ENCODE results near the gene FAM90A1.
"Not testable (repeated sequence)": the region's sequence is repeated elsewhere in the genome, so short reads cannot be mapped to it uniquely, and the experiment has no call there.

Gene FAM90A1, protein sequence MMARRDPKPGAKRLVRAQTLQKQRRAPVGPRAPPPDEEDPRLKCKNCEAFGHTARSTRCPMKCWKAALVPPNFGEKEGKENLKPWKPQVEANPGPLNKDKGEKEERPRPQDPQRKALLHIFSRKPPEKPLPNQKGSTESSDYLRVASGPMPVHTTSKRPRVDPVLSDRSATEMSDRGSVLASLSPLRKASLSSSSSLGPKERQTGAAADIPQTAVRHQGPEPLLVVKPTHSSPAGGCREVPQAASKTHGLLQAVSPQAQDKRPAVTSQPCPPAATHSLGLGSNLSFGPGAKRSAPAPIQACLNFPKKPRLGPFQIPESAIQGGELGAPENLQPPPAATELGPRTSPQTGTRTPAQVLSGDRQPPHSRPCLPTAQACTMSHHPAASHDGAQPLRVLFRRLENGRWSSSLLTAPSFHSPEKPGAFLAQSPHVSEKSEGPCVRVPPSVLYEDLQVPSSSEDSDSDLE

GRCh38 chr12:8226992-8227731, at the start of gene FAM90A1:
Gene FAM90A1, minus strand, starts transcription at chr12:8227618. Its CDS starts 2,786 bp downstream, at chr12:8224832.
- DNase-seq: not testable (repeated sequence)

DNA sequence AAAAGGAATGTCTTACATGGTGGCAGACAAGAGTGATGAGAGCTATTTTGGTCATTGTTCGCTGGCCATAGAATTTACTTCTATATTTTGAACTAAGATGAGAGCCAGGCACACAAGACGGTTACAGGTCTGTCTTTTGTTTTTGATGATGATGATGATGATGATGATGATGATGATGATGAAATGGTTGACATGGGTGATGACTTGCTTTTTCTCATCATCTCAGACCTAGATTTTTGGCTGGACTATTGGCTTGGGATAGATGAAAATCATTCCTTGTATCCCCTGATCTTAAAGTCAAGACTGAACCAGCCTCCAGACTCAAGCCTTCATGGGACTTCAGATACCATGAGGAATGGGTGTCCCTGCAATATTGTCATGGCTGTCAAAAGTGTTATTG, 49.0 kb upstream of the FAM90A1 start:
- DNase-seq: not testable (repeated sequence)

DNA sequence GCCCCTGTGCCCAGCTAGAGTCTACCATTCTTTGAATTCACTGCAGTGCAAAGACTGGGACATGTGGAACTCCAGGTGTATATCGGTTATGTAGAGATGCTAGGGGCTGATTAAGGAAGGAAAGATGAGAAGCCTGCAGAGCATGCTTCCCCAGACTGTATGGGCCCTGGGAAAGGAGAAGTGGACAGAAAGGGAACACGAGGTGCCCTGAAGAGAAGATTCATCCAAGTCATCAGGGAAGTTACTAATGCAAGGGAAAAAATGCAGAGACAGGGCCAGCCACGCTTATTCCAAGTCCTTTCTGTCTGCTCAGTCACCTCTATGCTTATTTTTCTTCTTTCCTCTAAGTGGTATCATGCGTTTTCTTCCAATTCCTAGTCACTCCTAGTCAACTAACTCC, 39.3 kb upstream of the FAM90A1 start:
- not testable (repeated sequence) for DNase-seq

GRCh38 chr12:8264236-8264635, 36.8 kb upstream of the FAM90A1 start:
- not testable (repeated sequence) for DNase-seq

- not testable (repeated sequence) for DNase-seq
Measured at GRCh38 chr12:8261111-8261554, 33.7 kb upstream of the FAM90A1 start.

DNA sequence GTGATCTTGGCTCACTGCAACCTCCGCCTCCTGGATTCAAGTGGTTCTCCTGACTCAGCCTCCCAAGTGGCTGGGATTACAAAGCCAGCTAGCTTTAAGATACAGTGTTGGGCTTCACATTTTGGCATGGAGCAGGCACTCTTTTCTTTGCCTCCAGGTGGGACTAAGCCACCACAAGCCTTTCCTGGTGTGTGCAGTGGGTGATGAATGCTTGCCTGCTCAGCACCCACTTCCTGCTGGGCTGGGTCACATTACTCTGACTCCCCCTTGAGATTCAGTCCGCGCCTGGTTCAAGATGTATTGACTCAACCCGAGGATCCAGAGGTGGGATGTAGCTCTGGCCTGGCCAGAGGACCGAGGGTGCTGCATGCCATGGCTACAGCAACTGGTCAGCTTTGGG, 28.9 kb upstream of the FAM90A1 start:
- not testable (repeated sequence) for DNase-seq

GRCh38 chr12:8254705-8255104, 27.3 kb upstream of the FAM90A1 start:
- DNase-seq: not testable (repeated sequence)

GRCh38 chr12:8252056-8252818, 24.8 kb upstream of the FAM90A1 start:
- DNase-seq: not testable (repeated sequence)

DNA sequence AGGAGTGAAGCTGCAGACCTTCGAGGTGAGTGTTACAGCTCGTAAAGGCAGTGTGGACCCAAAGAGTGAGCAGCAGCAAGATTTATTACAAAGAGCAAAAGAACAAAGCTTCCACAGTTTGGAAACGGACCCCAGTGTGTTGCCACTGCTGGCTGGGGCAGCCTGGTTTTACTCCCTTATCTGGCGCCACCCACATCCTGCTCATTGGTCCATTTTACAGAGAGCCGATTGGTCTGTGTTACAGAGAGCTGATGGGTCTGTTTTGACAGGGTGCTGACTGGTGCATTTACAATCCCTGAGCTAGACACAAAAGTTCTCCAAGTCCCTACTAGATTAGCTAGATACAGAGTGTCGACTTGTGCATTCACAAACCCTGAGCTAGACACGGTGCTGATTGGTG, 24.2 kb upstream of the FAM90A1 start:
- not testable (repeated sequence) for DNase-seq

DNA sequence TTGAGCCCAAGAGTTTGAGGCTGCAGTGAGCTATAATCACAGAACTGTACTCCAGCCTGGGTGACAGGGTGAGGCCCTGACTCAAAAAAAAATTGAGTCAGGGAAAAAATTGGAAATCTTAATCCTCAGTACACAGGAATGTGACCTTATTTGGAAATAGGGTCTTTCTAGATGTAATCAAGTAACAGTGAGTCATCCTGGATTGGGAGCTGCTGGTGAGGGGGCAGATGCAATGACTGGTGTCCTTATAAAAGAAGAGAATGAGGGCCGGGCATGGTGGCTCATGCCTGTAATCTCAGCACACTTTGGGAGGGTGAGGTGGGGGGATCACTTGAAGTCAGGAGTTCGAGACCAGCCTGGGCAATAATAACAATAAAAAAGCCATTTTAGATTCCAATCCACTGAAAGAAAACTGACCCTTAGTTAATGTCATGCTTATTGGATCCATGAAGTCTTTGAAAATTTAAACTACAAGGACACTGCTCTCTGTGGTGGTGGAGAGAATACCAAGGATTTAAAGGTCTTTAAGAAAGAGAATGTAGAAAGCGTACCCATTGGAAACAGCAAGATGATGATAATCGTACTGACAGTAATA, 19.6 kb upstream of the FAM90A1 start:
- DNase-seq: peak; percentile 31

GRCh38 chr12:8243682-8244161, 16.3 kb upstream of the FAM90A1 start:
- DNase-seq: not testable (repeated sequence)

DNA sequence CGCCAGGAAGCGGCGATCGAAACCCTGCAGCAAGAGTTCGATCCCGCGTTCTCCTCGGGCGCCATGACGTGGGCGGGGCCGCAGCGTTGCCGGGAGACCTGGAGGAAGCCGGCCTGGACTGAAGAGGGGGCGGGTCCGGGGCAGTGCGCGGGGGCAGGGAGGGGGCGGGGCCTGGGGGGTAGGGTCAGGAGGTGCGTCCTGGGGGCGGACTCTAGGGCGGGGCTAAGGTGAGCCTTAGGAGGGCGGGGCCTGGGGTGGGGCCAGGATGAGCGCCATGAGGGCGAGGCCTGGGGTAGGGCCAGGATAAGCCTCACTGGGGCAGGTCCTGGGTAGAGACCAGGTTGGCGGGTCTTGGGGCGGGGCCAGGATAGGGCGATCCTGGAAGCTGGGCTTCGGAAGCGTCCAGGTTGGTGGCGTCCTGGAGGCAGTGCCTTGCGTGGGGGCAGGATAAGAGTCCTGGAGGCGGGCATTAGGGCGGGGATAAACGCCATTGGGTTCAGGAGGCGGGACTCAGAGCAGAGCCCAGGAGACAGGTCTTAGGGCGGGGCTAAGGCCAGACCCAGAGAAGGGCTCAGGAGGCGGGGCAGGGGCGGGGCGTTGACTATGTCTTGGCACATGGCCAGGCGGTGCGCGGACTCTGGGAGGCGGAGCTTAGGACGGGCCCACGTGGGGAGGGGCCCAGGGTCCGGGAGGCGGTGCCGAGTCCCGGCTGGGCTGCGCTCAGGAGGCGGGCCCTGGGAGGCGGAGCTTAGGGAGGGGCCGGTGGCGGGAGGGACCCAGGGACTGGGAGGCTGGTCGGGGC, 15.7 kb upstream of the FAM90A1 start:
- peak; percentile 100 for DNase-seq

DNA sequence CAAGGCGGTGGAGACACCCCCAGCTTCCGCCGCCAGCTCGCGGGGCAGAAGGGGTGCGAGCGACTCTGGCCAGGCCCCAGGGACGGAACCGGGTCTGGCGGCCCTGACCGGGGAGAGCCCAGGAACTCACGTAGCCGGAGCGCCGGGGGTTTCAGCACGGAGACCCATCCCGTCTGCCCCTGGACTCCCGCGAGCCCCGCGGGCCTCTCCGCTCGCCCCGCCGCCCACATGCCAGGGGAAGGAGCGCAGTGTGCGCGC, 15.1 kb upstream of the FAM90A1 start:
- not testable (repeated sequence) for DNase-seq

DNA sequence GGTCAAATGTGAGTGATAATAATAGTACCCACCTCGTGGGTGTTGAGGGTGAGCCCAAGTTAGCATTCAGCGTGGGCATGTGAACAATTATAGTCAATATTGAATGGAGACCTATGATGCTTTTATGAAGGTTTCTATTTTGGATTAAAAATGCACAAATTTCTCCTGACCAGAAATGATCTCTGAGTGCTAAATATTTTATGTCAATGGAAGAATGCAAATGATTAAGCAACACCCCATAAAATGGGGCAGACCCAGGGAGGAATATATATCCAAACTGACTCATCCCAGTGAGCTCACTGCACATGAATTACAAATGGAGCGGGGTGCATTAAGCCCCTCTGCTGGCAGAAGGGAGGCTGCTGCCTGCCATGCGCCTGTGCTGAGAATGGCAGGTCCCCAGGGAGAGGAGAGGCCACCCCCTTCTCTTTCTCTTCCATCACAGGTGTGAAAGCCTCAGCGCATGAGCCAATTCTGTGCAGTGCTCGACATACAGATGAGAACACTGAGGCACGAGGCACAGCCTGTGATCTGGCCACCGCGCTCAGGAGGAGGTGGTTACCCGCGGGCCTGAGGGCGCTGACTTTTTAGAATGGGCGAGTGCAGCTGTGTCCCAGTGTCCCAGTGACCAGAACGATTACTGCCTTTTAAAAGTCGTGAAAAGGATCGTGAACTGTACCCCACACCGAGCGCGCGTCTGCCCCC, 14.7 kb upstream of the FAM90A1 start:
- peak; percentile 53 for DNase-seq

- not testable (repeated sequence) for DNase-seq
Measured at GRCh38 chr12:8240340-8241114, 13.1 kb upstream of the FAM90A1 start.

DNA sequence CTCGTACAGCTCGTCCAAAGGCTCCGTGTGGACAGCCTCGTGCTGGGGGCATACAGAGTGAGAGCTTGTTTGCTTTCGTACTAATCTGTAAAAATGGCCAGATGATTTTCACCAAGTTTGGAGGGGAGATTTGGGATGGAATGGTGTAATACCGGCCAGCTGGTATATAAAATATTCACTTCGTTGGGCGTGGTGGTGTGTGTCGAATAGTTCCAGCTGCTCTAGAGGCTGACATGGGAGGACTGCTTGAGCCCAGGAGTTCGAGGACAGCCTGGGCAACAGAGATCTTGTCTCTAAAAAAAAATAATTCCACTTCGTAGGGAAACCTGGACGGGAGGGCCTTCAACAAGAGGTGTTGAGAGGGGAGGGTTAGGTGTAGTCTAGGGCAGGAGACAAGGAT, 9.6 kb upstream of the FAM90A1 start:
- DNase-seq: not testable (repeated sequence)

GRCh38 chr12:8235316-8236157, 8.1 kb upstream of the FAM90A1 start:
- not testable (repeated sequence) for DNase-seq

GRCh38 chr12:8234746-8235145, 7.3 kb upstream of the FAM90A1 start:
- DNase-seq: not testable (repeated sequence)

DNA sequence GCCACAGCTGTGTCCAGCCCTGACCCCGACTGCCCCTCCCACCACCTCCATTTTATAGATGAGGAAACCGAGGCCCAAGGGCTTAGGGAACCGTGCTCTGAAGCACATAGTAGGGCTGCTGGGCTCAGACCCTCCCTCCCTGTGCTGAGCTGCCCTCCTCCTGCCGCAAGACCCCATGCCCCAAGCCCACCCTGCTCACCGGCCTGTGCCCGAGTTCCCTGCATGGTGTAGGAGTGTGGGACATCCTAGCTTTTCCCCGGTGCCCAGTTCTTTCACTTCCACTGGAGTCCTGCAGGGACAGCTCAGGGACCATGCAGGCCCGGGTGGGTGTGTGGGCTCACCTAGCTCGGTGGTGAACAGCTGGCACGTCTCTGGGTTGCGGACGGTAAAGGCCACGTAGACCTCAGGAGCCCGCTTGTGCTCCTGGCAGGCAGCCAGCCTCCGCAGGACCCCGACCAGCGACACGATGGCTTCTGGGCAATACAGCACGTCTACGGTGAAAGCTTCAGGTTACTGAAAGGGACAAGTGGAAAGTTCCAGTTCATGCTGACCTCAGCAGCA, 6.6 kb upstream of the FAM90A1 start:
- not testable (repeated sequence) for DNase-seq
